Smooth muscle cell (in vitro differentiated cells): Measurements from ENCODE around the gene USP8. TPM values are rescaled to one million over a fixed set of nuclear protein-coding genes. Genes with fewer than 3 reads are reported as not detected.

Source experiments
- DNase-seq: peaks from one replicate; lab custom pipeline; 2025; ENCODE audit not compliant: unreplicated experiment; lab: John Stamatoyannopoulos, UW
- H2AFZ ChIP-seq: fragments of 200-600 bp; sonication (generic); 2 replicates; pipeline ENCODE4 v1.6.0; 2016; ENCODE audit warnings: antibody characterized with exemption, low read depth, mild to moderate bottlenecking
- H3F3A ChIP-seq: fragments of 200-600 bp; sonication (generic); 2 replicates; pipeline ENCODE4 v1.6.0; 2017; ENCODE audit warnings: antibody characterized with exemption, low read depth
- H3K27ac ChIP-seq: fragments of 200-600 bp; sonication (generic); 2 replicates; pipeline ENCODE4 v1.5.1; 2016; ENCODE audit warnings: low read depth, mild to moderate bottlenecking
- H3K27me3 ChIP-seq: fragments of 200-600 bp; sonication (generic); 2 replicates; pipeline ENCODE4 v1.6.1; 2016; ENCODE audit warnings: low read depth, mild to moderate bottlenecking
- H3K36me3 ChIP-seq: fragments of 200-600 bp; sonication (generic); 2 replicates; pipeline ENCODE4 v1.5.1; 2016; ENCODE audit warnings: low read depth
- H3K4me1 ChIP-seq: fragments of 200-600 bp; sonication (generic); 2 replicates; pipeline ENCODE4 v1.5.1; 2016; ENCODE audit warnings: low read depth
- H3K4me2 ChIP-seq: fragments of 200-600 bp; sonication (generic); 2 replicates; pipeline ENCODE4 v1.6.0; 2016; ENCODE audit warnings: mild to moderate bottlenecking
- H3K4me3 ChIP-seq: fragments of 200-600 bp; sonication (generic); 2 replicates; pipeline ENCODE4 v1.5.1; 2016; ENCODE audit warnings: mild to moderate bottlenecking
- H3K79me2 ChIP-seq: fragments of 200-600 bp; sonication (generic); 2 replicates; pipeline ENCODE4 v1.6.0; 2016; ENCODE audit warnings: low read depth, mild to moderate bottlenecking
- H3K9ac ChIP-seq: fragments of 200-600 bp; sonication (generic); 2 replicates; pipeline ENCODE4 v1.6.0; 2016; ENCODE audit warnings: low read depth
- H3K9me3 ChIP-seq: fragments of 200-600 bp; sonication (generic); replicated peaks from 2 replicates; pipeline ENCODE4 v1.5.1; 2016; ENCODE audit warnings: low read depth
- H4K20me1 ChIP-seq: fragments of 200-600 bp; sonication (generic); 2 replicates; pipeline ENCODE4 v1.6.0; 2016; ENCODE audit warnings: low read depth
- WGBS: methylation state at CpG from one replicate; pipeline ENCODE4 v1.1.7; 2016; ENCODE audit warnings: low lambda C conversion rate; 5-methylcytosine and 5-hydroxymethylcytosine counted together
- polyA plus RNA-seq: library from polyadenylated mRNA; unstranded; fragments of >200 nt; fragmentation: Nextera tagmentation; extraction: Ambion mirVana; gene quantifications from 2 replicates; pipeline ENCODE4 v1.2.1, GENCODE V29; 2016
- total RNA-seq: library from RNA; depleted of rRNA; stranded (reverse); fragments of >200 nt; gene quantifications from 2 replicates; pipeline ENCODE4 v1.2.3, GENCODE V29; 2014
- TF ChIP-seq, protein P1 (sequence below): fragments of 200-600 bp; sonication (generic); IDR thresholded peaks from 2 replicates; pipeline ENCODE4 v1.5.1; 2017; ENCODE audit warnings: borderline replicate concordance, mild to moderate bottlenecking, antibody characterized with exemption; ENCODE audit not compliant: insufficient read depth, poor library complexity, severe bottlenecking

USP8 gene
- total and polyA plus RNA-seq, 2 experiments from 2014 or later = 46.0 to 50.4 TPM

DNA sequence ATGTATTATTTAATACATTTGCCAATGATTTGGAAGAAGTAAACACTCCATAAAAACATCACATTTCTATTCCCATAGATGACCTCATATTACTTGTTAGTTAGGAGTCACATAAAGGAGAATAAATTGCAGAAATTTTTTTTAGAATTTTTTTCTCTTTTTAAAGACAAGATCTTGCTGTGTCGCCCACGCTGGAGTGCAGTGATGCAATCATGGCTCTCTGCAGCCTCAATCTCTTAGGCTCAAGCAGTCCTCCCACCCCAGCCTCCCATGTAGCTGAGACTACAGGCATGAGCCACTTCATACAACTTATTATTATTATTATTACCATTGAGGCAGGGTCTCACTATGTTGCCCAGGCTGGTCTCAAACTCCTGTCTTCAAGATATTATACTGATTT is 12.3 kb upstream of the USP8 start:
- no peaks in the 10 kb centered on the region for H3K79me2 ChIP-seq
- 92% methylated on average over 2 of the region's 2 CpGs for WGBS

DNA sequence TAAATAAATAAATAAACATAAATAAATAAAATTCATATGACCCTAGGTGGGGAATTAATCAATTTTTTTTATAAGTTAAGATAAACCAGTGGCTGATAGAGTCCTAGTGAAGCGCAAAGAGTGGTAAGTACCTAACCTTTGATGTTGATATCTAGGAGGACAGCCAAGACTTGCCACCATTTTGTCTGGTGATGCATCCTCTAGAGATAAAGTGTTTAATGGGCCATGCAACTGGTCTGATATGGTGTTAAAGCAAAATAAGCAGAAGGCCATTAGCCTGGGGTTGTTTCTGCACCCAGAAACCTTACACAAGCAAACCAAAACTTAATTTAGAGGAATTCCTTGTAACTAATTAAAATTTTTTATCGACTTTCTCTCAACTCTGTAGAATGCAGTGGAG is 9.6 kb upstream of the USP8 start:
- Histone ChIP-seq H3K36me3 (no peaks in the 10 kb centered on the region), H3K27ac (no peak overlapping the region), H3K27me3 (no peaks in the 10 kb centered on the region), H2AFZ (no peak overlapping the region), H3K9ac (no peak overlapping the region), H3K4me2 (no peak overlapping the region), H3K4me1 (no peaks in the 10 kb centered on the region), H3K79me2 (no peaks in the 10 kb centered on the region), H3K4me3 (no peak overlapping the region), H4K20me1 (no peaks in the 10 kb centered on the region), H3K9me3 (no peaks in the 10 kb centered on the region), H3F3A (no peaks in the 10 kb centered on the region)
- TF ChIP-seq, protein P1, sequence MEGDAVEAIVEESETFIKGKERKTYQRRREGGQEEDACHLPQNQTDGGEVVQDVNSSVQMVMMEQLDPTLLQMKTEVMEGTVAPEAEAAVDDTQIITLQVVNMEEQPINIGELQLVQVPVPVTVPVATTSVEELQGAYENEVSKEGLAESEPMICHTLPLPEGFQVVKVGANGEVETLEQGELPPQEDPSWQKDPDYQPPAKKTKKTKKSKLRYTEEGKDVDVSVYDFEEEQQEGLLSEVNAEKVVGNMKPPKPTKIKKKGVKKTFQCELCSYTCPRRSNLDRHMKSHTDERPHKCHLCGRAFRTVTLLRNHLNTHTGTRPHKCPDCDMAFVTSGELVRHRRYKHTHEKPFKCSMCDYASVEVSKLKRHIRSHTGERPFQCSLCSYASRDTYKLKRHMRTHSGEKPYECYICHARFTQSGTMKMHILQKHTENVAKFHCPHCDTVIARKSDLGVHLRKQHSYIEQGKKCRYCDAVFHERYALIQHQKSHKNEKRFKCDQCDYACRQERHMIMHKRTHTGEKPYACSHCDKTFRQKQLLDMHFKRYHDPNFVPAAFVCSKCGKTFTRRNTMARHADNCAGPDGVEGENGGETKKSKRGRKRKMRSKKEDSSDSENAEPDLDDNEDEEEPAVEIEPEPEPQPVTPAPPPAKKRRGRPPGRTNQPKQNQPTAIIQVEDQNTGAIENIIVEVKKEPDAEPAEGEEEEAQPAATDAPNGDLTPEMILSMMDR = no peak
- WGBS = 83% methylated on average over 2 of the region's 2 CpGs
- no peak for DNase-seq

More for the DNA sequence above, 12.3 kb upstream of the USP8 start:
- H3K4me3 ChIP-seq = no peak overlapping the region
- H4K20me1 ChIP-seq = no peaks in the 10 kb centered on the region
- H3K9ac ChIP-seq = no peak overlapping the region
- H3K9me3 ChIP-seq = no peaks in the 10 kb centered on the region
- H3K36me3 ChIP-seq = no peaks in the 10 kb centered on the region
- H3F3A ChIP-seq = no peaks in the 10 kb centered on the region
- no peaks in the 10 kb centered on the region for H3K4me1 ChIP-seq
- no peak for DNase-seq
- TF ChIP-seq, protein P1 = no peak
- no peak overlapping the region for H3K27ac ChIP-seq
- no peak overlapping the region for H2AFZ ChIP-seq
- H3K27me3 ChIP-seq = no peaks in the 10 kb centered on the region
- H3K4me2 ChIP-seq = no peak overlapping the region

DNA sequence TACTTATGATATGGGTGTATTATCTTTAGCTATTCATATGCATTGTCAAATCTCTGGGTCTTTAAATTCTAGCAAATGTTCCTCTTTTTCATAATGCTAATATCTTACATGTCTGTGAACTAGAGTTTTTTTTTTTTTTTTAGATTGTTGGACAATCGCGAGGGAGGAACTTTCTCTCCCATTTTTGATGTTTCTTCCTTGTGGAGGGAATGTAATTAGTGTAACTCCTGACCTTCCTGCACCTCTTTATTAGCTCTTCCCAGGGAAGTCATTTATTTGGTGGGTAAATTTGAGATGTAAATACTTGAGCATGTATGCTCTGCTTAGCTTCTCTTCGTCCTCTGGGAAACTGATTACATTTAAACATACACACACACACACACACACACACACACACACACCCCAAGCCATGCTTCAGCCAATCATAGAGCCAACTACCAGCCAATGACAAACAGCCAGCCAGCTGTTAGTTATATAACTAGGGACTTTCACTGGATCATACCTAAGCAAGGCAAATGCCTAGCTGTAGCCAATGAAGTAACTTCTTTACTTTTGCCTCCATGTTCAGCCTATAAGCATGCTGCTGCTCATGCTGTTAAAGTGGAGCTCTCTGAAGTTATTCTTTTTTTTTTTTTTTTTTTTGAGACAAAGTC is 8.3 kb upstream of the USP8 start:
- no peak overlapping the region for H2AFZ ChIP-seq

More for the DNA sequence above, 8.3 kb upstream of the USP8 start:
- 88% methylated on average over 3 of the region's 3 CpGs for WGBS
- Histone ChIP-seq H3K27ac (no peak overlapping the region), H3K4me2 (no peak overlapping the region), H3K36me3 (no peaks in the 10 kb centered on the region), H4K20me1 (no peaks in the 10 kb centered on the region), H3K79me2 (no peaks in the 10 kb centered on the region), H3K4me3 (no peak overlapping the region), H3K9ac (no peak overlapping the region), H3F3A (no peaks in the 10 kb centered on the region), H3K9me3 (no peaks in the 10 kb centered on the region), H3K4me1 (no peaks in the 10 kb centered on the region), H3K27me3 (no peaks in the 10 kb centered on the region)
- DNase-seq = no peak
- TF ChIP-seq, protein P1 = no peak
